Measurements from ENCODE around the gene GABARAPL2.

GABARAPL2 gene

DNA sequence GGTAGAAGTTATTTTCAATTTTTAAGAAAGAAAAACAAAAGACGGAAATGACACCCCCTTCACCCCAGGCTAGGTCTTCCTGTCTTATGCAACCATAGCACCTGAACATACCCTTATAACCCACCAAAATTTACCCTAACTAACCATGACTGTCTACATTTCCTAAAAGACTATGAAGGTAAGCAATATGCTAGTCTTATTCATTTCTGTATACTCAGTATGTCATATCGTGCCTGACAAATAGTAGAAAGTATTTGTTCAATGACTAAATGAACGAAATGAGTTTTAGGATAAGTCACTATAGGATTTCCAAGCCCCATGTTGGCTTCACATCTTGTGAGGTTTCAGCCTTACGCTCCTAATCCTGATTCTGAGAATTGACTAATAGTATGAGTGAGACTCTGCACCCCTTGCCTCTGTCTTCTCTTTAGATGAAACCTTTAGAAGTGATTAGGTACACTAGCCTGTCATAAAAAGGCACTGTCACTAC, 50.4 kb downstream of the GABARAPL2 start:
- no peak for FAIRE-seq
- DNase-seq (ENCODE audit: insufficient read length, low spot score) = no peak

DNA sequence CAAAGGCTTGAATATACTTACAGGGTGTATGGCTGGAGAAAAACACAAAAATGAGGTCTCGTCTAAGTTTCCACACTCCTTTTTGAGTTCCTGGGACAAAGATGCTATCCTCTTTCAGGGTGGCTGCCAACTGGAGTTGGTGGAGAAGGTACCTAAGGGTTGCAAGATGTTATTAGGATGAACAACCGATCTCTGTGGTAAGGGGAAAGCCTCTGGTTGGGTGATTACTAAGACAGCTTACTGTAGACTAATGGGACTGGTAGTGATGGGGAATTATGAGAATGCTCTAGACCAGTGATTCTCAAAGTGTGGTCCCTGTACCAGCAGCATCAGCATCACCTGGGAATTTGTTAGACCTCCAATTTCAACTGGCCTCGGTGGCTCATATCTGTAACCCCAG, 50.9 kb downstream of the GABARAPL2 start:
- FAIRE-seq = no peak
- no peak for DNase-seq (ENCODE audit: insufficient read length, low spot score)
- TF ChIP-seq, protein P1, sequence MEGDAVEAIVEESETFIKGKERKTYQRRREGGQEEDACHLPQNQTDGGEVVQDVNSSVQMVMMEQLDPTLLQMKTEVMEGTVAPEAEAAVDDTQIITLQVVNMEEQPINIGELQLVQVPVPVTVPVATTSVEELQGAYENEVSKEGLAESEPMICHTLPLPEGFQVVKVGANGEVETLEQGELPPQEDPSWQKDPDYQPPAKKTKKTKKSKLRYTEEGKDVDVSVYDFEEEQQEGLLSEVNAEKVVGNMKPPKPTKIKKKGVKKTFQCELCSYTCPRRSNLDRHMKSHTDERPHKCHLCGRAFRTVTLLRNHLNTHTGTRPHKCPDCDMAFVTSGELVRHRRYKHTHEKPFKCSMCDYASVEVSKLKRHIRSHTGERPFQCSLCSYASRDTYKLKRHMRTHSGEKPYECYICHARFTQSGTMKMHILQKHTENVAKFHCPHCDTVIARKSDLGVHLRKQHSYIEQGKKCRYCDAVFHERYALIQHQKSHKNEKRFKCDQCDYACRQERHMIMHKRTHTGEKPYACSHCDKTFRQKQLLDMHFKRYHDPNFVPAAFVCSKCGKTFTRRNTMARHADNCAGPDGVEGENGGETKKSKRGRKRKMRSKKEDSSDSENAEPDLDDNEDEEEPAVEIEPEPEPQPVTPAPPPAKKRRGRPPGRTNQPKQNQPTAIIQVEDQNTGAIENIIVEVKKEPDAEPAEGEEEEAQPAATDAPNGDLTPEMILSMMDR (IDR thresholded peaks at IDR 0.05; ENCODE audit: insufficient read depth, missing control alignments) = no peak

More for the DNA sequence above, 50.4 kb downstream of the GABARAPL2 start:
- TF ChIP-seq, protein P1 (IDR thresholded peaks at IDR 0.05; ENCODE audit: insufficient read depth, missing control alignments) = no peak

DNA sequence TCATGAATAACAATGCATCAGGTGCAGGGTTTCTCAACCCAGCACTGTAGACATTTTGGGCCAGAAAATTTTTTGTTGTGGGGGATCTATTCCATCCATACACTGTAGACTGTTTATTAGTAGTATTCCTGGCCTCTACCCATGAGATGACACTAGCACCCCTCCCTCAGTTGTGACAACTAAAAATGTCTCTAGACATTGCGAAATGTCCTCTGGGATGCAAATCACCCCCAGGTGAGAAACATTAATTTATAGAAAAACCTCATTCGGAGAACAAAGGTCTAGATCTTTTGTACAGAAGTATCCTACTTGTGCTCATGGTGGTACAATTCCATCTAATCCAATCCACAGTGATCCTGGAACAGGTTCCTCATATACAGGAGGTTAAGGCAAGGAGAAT, 52.6 kb downstream of the GABARAPL2 start:
- FAIRE-seq = no peak
- TF ChIP-seq, protein P1 (IDR thresholded peaks at IDR 0.05; ENCODE audit: insufficient read depth, missing control alignments) = no peak
- no peak for DNase-seq (ENCODE audit: insufficient read length, low spot score)

DNA sequence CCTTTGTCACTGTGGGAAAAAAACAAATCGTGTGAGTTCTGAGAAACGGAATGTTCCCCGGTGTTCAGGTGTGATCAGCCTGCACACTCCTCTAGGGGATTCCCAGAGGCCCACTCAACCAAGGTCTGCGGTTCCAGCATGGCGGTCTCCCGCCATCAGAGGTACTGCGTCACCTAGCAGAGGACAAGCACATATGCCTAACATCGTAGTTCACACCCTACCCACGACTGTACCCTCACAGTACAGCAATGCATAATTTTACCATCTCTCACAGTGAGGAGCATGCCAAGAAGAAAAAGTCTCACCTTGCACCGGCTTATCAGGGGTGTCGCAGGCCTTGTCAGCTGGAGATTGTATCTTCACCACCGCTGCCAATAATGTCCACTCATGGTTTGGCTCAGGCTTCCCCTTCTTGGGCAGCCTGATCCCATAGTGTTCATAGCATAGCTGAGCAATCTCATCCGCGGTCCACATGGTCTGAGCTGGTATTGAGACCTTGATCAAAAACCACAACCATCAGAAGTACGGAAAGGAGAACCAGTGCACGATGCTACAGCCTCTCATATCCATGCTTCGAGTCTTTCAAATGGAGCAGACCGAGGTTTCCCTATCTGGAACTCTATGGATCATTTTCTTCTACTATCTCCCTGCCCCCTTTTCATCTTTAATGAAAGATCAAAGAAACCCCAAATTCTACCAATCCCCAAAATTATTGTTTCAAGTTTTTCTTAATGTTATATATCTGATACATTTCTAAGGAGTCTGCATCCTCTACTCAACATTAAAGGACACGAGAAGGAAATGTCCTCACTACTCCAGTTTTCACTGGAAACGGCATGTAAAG, 54.4 kb downstream of the GABARAPL2 start:
- TF ChIP-seq, protein P1 (IDR thresholded peaks at IDR 0.05; ENCODE audit: insufficient read depth, missing control alignments) = no peak
- no peak for FAIRE-seq
- no peak for DNase-seq (ENCODE audit: insufficient read length, low spot score)

DNA sequence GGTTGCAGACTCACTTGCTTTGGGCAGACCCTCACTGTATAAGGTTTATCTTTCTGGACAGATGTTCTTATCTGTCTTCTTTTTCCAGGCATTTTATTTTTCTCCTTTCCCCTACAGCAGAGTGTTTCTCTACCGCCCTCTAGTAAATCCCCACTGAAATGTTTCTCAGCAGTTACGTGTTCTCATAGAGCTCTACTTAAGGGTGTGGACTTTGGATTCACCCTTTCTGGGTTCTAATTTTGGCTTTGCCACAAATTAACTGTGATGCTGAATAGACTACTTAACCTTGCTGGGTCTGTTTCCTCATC, 54.9 kb downstream of the GABARAPL2 start:
- DNase-seq (ENCODE audit: insufficient read length, low spot score) (no peak), FAIRE-seq (no peak)
- TF ChIP-seq, protein P1 (IDR thresholded peaks at IDR 0.05; ENCODE audit: insufficient read depth, missing control alignments) = peak; percentile 49

DNA sequence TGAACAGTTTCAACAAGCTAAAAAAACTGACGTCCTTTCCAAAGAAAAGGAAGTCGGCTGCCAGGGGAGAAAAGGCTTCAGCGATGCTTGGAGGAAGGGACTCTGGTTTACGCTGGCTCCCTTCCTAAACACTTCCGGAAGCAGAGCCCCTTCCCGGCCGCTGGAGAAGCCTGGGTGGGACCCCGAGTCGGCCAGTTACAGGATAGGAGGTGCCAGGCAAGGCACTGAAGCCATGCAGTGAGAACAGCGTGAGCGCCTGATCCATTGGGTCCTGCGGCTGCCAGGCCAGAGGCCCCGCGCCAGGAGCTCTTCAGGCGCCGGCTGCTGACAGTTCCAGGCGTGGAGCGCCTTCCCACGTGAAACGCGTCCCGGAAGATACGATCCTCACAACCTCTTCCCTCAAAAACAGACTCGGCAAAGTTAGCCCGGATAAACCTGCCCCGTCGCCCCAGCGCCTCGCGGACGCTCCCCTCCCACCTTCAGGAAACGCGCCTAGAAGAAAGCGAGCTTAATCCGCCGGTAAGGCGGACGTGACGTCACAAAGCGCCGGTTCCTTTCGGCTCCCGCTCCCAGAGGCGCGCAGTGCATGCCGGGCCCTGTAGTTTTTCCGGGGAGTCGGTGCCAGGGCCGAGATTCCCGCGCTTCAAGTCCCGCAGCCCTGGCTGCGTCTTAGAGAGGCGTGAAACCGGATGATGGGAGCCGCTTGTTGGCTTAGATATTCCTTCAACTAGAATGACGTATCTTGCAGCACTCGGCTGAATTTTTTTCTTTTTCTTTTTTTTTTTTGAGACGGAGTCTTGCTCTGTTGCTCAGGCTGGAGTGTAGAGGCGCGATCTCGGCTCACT, 56.8 kb downstream of the GABARAPL2 start, which contains the start of gene ADAT1:
Gene ADAT1, minus strand, starts transcription at position 521 of the 845 bp plus-strand sequence. CDS start 2,482 bp downstream, outside the sequence.
- DNase-seq (ENCODE audit: insufficient read length, low spot score) (peak; percentile 41), FAIRE-seq (no peak)
- TF ChIP-seq, protein P1 (IDR thresholded peaks at IDR 0.05; ENCODE audit: insufficient read depth, missing control alignments) = no peak
